ENCODE results near the gene COPB2.

COPB2 gene

GRCh38 chr3:139307601-139308555 is 81.6 kb downstream of the COPB2 start:
- POLR2A ChIA-PET, result no interaction called here
- H3K36me3 ChIP-seq (ENCODE audit: control insufficient read depth in 2 of 2, insufficient read depth in 1 of 2, low read length in 2 of 2), result no peaks in the 10 kb centered on the region
- H3K4me3 ChIP-seq (ENCODE audit: low read depth, low read length), result no peak overlapping the region
- TF ChIP-seq ZNF292 (tag by site-specific recombination; IDR thresholded peaks at IDR 0.05; ENCODE audit: borderline replicate concordance, low read depth) (no peak), ZBTB20 (tag by site-specific recombination; IDR thresholded peaks at IDR 0.05) (no peak), HOXD13 (CRISPR knock-in tag; IDR thresholded peaks at IDR 0.05; ENCODE audit: borderline replicate concordance) (no peak), KLF7 (tag by site-specific recombination; IDR thresholded peaks at IDR 0.05; ENCODE audit: borderline replicate concordance) (no peak), HOXA7 (CRISPR knock-in tag; IDR thresholded peaks at IDR 0.05; ENCODE audit: borderline replicate concordance) (no peak)
- H3K4me1 ChIP-seq (ENCODE audit: control insufficient read depth, insufficient read depth, low read length), result no peaks in the 10 kb centered on the region
- CTCF ChIA-PET, result interaction anchor here (0.5 kb wide), 1 partner anchor 12 kb away, joined by 3 read pairs; no protein-coding TSS in a partner anchor
- H3K27ac ChIP-seq (ENCODE audit: extremely low read depth, low read depth, low read length), result no peak overlapping the region
- H3K9me3 ChIP-seq (ENCODE audit: control insufficient read depth, insufficient read depth, low read depth, low read length), result no peaks in the 10 kb centered on the region

All from HEK293 (cell line).